Umbilical cord (tissue), 2 donors: ENCODE results near the gene DCXR. TPM values are rescaled to one million over a fixed set of nuclear protein-coding genes. Genes with fewer than 3 reads are reported as not detected.

Source experiments
- DNase-seq: peaks from one replicate; pipeline ENCODE4 v3.0.0-alpha.2; 2015; ENCODE audit warnings: low spot score
- total RNA-seq: library from RNA; depleted of rRNA; stranded (reverse); fragments of >200 nt; gene quantifications from one replicate; pipeline ENCODE4 v1.2.3, GENCODE V29; 2014; ENCODE audit warnings: low replicate concordance; ENCODE audit not compliant: insufficient read depth

The DCXR gene
- total RNA-seq, 1 donor from 2014 or later, result 22.4 TPM

DNA sequence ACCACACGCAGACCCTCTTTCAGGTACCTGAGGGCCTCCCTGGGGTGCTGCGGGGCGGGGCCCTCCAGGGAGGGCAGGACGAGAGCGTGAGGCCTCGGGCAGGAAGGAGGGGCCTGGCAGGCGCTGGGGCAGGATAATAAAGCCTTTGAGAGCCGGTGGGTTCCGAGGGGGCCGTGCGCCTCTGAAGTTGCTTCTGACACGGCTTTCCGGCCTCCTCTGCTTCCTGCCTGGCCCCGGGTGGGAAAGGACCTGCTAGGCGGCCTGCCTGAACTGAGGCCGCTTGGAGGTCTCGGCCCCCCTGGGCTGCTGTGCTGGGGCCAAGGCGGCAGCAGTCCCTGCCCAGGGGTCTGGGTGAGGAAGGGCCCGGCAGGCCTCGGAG, 25.2 kb downstream of the DCXR start:
- DNase-seq, result no peak

GRCh38 chr17:82011617-82012187, 25.8 kb downstream of the DCXR start:
- DNase-seq, result no peak

GRCh38 chr17:82010575-82011525, 26.6 kb downstream of the DCXR start:
- no peak for DNase-seq

DNA sequence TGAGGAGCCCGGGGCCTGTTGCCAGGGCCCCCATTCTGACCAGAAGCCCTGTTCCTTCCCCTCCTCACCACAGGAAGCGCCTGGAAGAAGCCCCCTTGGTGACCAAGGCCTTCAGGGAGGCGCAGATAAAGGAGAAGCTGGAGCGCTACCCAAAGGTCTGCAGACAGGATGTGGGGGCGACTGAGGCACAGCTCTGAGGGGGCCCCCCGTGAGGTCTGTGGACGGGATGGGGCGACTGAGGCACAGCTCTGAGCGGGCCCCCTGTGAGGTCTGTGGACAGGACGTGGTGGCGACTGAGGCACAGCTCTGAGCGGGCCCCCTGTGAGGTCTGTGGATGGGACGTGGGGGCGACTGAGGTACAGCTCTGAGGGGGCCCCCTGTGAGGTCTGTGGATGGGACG, 28.1 kb downstream of the DCXR start:
- DNase-seq, result no peak

GRCh38 chr17:82008941-82009405, 28.5 kb downstream of the DCXR start:
- no peak for DNase-seq

GRCh38 chr17:82008258-82008940, 29.1 kb downstream of the DCXR start:
- no peak for DNase-seq

- no peak for DNase-seq
Measured at GRCh38 chr17:82007495-82008257, 29.8 kb downstream of the DCXR start.

DNA sequence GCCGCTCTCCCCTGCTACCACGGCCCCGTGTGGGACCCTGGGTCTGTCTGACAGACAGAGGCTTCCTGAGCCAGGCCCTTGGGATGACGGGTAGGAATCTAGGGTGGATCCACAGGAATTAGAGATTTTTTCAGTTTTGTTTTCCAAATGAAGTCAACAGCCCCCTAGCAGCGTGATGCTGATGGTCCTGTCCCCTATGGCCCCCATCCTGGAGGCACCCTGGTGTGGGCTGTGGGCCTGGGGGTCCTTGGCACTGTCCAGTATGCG, 30.3 kb downstream of the DCXR start:
- no peak for DNase-seq

DNA sequence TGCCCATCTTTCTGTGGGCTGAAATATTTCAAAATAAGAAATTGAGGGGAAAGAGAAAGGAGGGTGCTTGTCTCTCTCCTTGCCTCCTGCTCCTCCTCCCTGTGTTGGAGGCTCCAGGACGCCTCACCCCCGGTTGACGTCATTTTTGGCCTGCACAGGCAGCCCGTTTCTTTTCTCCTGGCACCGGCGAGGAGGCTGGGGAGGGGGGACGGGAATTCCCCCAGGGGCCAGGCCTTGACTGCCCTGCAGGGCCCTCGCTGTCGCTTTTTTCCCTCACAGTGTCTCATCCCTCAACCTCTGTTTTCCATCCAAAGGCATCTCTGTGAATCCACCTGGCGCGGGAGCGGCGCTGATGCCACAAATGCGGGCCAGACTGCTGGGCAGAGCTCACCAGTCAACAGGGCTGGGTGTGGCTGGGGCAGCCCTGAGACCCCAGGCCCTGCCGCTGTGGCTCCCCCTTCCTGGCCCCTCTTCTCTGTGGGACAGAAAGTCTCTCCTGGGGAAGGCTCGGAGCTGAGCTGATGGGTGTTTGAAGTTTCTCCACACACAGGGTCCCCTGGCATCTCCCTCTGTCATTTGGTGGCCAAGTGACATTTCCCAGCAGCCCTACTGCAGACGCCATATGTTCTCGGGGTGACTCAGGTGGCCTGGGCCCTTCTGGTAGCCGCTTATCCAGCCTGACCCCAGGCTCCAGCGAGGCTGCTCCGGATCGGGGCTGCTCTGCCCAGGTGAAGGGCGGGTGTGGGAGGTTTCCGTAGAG, 30.8 kb downstream of the DCXR start:
- peak; percentile 80 for DNase-seq

GRCh38 chr17:82005701-82006348, 31.7 kb downstream of the DCXR start:
- DNase-seq, result no peak

DNA sequence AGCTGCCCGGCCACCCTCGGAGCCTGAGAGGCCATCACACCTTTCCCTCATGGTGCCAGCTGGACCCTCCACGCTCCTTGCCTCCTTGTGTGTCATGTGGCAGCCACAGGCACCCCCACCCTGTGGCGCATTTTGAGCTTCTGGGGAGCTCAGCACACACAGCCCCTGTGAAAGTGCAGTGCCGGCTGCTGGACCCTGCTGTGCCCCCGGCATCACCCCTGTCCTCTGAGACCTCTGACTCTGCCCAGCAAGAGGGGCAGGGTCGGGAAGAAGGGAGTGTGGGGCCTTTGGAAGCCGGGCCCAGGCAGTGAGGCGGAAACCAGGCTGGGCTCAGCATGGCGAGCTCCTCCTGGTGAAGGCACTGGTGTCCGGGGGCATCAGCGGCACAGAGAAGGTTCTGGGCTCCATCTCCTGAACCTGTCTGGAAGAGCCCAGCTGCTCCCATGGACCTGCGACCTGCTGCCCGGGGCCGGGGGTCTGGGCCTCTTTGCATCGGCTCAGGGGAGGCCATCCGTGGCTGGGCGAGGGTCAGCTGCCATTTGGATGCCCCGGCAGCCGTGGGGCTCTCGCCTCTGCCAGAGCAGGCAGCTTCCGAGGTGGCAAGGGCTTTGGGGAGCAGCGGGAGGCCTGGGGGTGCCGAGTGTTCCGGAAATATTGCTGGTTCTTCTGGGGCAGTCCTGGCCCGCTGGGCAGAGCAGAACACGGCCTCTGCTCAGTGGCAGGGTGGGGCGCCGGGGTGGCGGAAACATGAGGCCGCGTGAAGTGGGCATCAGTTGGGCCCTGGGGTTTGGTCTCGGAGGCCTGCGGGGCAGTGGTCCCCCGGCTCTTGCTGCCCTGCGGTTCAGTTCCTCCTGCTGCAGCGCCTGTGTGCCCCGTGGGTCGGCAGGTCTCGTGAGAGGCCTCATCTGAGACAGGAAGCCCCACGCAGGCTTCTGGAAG, 32.7 kb downstream of the DCXR start:
- DNase-seq, result no peak

DNA sequence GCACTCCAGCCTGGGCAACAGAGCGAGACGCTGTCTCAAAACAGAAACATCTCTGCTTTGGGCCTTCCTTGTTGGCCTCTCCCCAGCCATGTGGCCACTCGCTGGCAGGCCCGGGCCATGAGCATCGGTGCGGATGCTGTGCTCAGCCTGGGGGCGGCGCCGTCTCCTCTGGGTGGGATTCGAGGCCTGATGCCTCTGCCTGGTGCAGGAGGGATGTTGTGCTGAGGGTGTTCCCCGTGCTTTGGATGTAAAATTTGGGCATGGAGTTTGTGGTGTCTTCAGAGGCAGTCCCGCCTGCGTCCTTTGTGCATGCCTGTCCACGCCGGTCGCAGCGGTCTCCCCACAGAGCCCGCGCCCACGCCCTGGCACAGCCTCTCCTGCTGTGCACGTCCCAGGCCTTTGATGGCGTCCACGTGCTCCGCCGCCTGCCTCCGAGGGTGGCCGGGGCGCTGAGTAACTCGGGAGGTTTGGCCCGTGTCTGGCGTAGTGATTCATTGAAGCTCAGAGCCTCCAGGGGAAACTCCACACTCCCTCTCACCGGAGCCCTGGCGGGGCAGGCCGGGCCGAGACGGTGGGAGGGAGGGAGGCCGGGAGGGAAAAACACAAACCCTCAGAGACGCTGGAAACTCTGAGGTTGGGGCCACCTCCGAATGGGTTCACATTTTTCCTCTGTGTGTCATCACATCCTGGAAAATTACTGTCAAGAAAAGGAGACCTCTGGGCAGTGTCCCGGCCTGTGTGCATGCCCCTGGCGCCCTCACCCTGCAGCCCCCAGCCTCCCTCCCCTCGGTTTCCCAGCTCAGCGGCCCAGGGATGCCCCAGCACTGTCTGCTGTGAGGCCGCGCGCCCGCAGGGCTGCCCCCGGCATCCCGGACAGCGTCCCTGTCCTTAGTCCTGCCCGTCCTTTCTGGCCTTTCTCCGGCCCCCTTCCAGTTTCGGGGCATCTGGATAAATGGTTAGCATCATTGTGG, 33.8 kb downstream of the DCXR start:
- peak; percentile 95 for DNase-seq

DNA sequence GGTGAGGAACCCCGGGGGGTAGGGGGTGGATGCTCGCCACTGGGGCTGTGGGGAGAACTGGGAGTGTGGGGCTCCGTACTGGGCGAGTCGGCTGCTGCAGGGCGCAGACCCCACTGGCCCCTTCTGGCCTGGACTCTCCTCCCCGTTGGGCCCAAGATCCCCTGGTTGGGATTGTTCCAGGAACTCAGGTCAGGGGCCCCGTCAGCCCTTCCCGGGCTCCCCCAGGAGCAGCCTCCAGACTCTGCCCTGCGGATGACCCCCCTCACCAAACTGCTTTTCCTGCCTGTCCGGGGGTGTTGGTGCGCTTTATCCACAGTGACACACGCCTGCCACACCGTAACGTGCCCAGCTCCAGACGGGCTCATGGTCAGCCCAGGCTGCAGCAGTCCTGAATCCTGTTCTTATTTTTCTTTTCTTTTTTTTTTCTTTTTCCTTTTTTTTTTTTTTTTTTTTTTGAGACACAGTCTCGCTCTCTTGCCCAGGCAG, 35.9 kb downstream of the DCXR start:
- no peak for DNase-seq

DNA sequence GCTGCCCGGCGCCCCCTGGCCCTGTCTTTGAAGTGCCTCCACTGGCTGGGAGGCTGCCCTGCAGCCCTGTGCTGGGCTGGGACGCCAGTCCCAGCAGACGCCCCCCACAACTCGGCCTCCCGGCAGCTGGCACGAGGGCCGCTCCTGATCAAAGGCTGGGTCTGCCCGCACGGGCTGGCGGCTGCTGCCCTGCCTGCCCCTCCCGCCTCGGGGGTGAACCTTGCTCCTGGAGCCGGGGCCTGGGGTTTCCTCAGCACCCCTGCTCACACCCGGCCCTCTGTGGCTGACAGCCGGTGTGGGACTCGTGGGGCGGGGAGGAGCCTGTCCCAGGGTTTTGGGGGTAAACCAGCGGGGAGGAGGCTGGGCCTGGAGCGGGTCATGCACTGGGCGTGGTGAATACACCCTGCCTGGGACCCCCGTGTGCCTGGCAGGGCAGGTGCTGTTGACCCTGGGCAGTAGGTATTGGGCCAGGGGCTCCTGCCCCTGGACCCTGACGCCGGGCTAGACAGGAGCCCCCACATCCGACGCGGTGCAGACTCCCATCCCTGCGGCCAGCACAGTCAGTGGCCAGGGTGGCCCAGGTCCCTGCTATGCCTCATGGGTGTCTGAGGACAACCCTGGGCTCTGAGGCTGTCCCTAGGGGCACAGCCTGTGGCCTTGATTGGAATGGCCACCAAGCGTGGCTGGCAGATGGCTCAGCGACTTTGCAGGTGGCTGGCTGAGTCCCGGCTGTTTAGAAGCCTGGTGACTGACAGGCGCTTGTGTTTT, 36.5 kb downstream of the DCXR start:
- no peak for DNase-seq

- DNase-seq, result no peak
Measured at GRCh38 chr17:81999976-82000802, 37.3 kb downstream of the DCXR start.

GRCh38 chr17:81999587-81999975, 37.9 kb downstream of the DCXR start:
- DNase-seq, result no peak
